Anterior cingulate cortex (tissue), 58 donors: ENCODE data around the gene APOC3.
A peak's percentile ranks its signal among the peaks of the same experiment; 100 is the strongest.

Source experiments
- DNase-seq, 58 donors: peaks; one replicate each; lab custom pipeline; 2025; lab: John Stamatoyannopoulos, UW

The APOC3 gene

GRCh38 chr11:116869610-116870009, 39.9 kb downstream of the APOC3 start:
- DNase-seq: peak in 12 of 58 donors; percentile 22 to 82 (median 41)

GRCh38 chr11:116870054-116870453, 40.3 kb downstream of the APOC3 start:
- no peak for DNase-seq

GRCh38 chr11:116871248-116871647, 41.5 kb downstream of the APOC3 start:
- DNase-seq: no peak

- DNase-seq: no peak
Measured at GRCh38 chr11:116873381-116873780, 43.7 kb downstream of the APOC3 start.

GRCh38 chr11:116874251-116874650, 44.5 kb downstream of the APOC3 start:
- no peak for DNase-seq

GRCh38 chr11:116875194-116875593, 45.5 kb downstream of the APOC3 start:
- DNase-seq: no peak

- no peak for DNase-seq
Measured at GRCh38 chr11:116876656-116877055, 46.9 kb downstream of the APOC3 start.

GRCh38 chr11:116879800-116880625, 50.3 kb downstream of the APOC3 start:
- peak in 7 of 58 donors; percentile 5 to 63 (median 17) for DNase-seq

GRCh38 chr11:116881143-116881542, 51.4 kb downstream of the APOC3 start:
- DNase-seq: peak in 28 of 58 donors; percentile 6 to 52 (median 28)

GRCh38 chr11:116882386-116882785, 52.7 kb downstream of the APOC3 start:
- no peak for DNase-seq
